Adipocyte (in vitro differentiated cells): ENCODE results near the gene NDUFA3.

Source experiments
- DNase-seq: peaks from one replicate; pipeline ENCODE4 v3.0.0-alpha.2; 2015; ENCODE audit warnings: low read depth
- H3K27me3 ChIP-seq: replicated peaks from 2 replicates; pipeline ENCODE4 v1.7.0; 2013; ENCODE audit warnings: mild to moderate bottlenecking, low read length, moderate library complexity; ENCODE audit not compliant: control insufficient read depth, insufficient read depth
- H3K36me3 ChIP-seq: 2 replicates; pipeline ENCODE4 v1.7.0; 2013; ENCODE audit warnings: low read length, mild to moderate bottlenecking, moderate library complexity; ENCODE audit not compliant: control insufficient read depth, insufficient read depth, severe bottlenecking
- H3K4me1 ChIP-seq: 2 replicates; pipeline ENCODE4 v1.7.0; 2013; ENCODE audit warnings: mild to moderate bottlenecking, low read length, moderate library complexity; ENCODE audit not compliant: control insufficient read depth, insufficient read depth
- H3K4me3 ChIP-seq: 2 replicates; pipeline ENCODE4 v1.7.0; 2013; ENCODE audit warnings: mild to moderate bottlenecking, low read length, moderate library complexity
- H3K9ac ChIP-seq: 2 replicates; pipeline ENCODE4 v1.7.0; 2013; ENCODE audit warnings: mild to moderate bottlenecking, low read length, moderate library complexity
- H3K9me3 ChIP-seq: 2 replicates; pipeline ENCODE4 v1.7.0; 2013; ENCODE audit warnings: mild to moderate bottlenecking, low read length, moderate library complexity; ENCODE audit not compliant: control insufficient read depth

NDUFA3 gene

DNA sequence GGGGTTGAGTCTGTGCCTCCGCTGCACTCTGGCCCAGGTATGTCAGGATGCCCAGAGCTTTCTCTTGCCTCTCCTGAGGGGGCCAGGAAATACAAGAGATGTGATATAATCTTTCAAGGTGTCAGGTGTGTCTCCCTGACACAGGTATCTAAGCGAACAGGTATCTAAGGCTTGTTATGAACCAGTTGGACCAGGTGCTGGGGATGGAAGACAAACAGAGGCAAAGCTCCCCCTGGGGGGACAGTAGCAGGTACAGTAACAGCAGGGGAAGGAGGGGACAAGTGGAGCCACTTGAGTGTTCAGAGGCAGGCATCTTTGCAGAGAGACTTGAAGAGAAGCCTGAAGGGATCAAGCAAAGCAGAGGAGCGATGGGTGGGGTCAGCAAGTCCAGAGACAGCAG is 54.3 kb downstream of the NDUFA3 start:
- H3K4me3 ChIP-seq = no peak overlapping the region
- no peaks in the 10 kb centered on the region for H3K27me3 ChIP-seq
- H3K4me1 ChIP-seq = peaks cover 42% of the 10 kb centered on the region
- peaks cover 60% of the 10 kb centered on the region for H3K36me3 ChIP-seq
- no peak overlapping the region for H3K9ac ChIP-seq
- H3K9me3 ChIP-seq = no peaks in the 10 kb centered on the region
- DNase-seq = no peak
